GM20431 (cell line): ENCODE data around the gene ATIC.

Source experiments
- in situ Hi-C: fragments of 300-500 bp; cut with MseI, MboI; formaldehyde crosslinking; loops from one replicate; pipeline ENCODE4 v1.15.0; 2020; ENCODE audit warnings: low sequenced_read_pairs; ENCODE audit not compliant: unreplicated experiment

The ATIC gene

DNA sequence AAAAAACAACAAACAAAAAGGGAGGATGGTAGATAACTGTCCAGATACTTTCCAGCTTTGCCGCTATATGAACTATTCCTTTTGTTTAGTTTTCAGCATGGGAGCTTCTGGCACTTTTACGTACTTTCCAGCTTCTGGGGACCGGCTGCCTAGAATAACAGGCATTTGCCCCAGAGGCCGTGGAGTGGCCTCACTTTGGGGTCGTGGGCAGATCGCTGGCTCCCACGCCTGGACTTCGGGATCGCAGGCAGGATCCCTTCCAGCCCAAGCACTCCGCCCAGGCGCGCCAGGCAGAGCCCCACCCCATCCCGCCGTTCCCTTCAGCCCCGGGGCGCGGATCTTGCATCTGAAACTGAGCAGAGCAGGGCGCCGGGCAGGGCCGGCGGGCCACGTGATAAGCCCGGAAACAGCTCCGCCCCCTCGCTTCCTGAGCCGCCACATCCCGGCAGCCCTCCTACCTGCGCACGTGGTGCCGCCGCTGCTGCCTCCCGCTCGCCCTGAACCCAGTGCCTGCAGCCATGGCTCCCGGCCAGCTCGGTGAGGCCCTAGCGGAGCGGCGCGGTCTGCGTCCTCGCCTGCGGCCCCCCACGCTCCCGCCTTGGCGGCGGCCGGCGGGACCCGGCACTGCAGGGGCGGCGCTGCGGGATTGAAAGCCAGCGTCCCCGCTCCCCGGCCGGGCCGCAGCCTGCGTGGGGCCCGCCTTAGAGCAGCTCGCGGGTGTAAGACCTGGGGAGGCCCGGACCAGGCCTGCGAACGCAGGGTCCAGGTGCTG, at the start of gene ATIC:
ATIC (plus strand) TSS at position 435 of the 772 bp plus-strand sequence; CDS start at position 519, 84 bp downstream.
- in situ Hi-C loops = no loop called here

DNA sequence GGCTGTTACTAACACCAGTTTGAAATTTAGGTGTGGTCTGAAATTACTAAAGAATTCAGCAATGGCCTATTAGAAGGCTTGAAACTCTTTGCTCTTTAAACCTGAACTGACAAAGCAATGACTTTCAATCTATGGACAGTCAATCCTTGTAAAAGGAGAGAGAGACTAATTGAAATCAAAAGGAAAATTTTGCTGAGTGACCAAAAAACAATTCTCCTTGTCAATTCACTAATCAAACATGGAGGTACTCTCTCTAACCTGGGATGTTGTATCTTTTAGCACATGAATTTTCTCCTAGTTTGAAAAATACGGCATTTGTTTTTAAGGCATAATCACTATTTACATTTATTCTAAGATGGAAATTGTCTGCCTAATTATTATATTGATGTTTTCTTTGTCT, 49.6 kb upstream of the ATIC start:
- in situ Hi-C loops = loop anchor here (25.0 kb wide), 1 partner anchor 300 kb away; no protein-coding TSS in a partner anchor

DNA sequence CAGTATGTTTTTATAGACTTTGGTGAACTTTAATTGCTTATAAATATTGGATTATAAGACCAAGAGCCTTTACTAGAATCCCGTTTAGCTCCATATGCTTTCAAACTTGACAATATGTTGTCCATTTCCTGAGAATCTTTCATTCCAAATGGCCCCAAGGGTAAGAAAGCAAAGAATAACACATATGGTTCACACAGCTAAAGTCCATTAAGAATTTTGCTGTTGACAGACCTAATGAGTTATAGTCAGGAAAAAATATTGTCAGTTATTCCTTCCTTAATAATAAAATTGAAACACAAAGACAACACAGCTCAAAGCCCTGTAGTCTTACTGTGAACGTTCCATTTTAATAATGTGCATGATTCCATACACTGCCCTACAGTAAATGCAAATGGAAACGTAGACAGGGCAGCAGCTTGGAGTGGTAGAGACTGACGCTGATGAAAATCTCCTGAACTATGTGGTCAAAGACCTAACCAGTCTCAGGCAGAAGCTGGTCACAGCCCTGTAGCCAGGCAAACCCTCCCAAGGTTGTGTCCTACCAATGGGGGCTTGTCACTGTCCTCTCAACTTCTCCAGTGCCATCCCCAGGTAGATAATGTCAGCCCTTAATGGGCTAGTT, 49.0 kb upstream of the ATIC start:
- in situ Hi-C loops = loop anchor here (25.0 kb wide), 1 partner anchor 301 kb away; no protein-coding TSS in a partner anchor

GRCh38 chr2:215264374-215264773, 47.5 kb upstream of the ATIC start:
- in situ Hi-C loops = loop anchor here (25.0 kb wide), 1 partner anchor 302 kb away; no protein-coding TSS in a partner anchor

DNA sequence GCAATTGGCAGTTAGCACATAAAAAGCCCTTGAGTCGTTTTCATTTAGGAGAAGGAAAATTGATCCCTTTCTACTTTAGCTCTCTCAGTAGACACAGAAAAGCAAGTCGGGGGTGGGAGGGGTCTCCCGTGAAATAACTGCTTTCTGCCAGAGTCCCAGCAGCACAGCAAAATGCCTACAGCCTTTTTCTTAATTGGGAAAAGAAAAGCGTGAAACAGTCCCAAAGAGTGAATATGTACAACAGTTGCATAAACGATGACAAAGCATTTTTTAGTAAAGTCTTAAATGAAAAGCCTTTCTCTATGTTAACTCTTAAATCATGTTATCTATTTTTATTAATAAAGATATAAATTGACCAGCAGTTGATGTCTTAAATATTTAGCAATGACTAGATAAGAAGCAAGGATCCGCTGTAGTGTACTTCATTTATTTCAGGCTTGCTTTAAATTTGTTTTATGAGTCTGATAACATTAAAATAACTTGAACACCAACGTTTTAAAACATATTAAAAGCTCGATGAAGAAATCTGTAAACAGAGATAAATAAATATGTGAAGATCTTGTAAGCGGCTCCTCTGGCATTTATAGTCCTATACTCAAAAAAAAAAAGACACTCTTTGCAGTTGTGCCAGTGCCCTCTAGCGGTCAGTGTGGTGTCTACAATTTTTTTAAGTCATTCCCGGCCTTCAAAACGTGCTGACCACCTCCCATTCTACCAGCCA, 42.3 kb upstream of the ATIC start:
- in situ Hi-C loops = loop anchor here (25.0 kb wide), 1 partner anchor 307 kb away; no protein-coding TSS in a partner anchor

DNA sequence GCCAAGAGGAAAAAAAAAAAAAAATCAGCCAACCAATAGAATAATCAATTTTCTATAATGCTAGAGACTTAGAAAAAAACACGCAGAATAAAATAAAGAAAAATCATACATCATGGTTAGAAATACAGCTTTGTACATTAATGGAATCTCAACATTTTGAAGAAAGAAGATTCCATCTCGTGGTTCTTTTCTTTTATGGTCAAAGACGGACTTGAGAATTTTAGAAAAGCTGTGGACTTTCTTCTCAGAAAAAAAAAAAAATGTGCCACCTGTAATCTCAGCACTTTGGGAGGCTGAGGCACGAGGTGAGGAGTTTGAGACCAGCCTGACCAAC, 41.8 kb upstream of the ATIC start:
- in situ Hi-C loops = loop anchor here (25.0 kb wide), 1 partner anchor 308 kb away; no protein-coding TSS in a partner anchor

- in situ Hi-C loops = loop anchor here (25.0 kb wide), 1 partner anchor 309 kb away; no protein-coding TSS in a partner anchor
Measured at GRCh38 chr2:215271446-215271845, 40.4 kb upstream of the ATIC start.

GRCh38 chr2:215272918-215273317, 38.9 kb upstream of the ATIC start:
- in situ Hi-C loops = loop anchor here (25.0 kb wide), 1 partner anchor 311 kb away; no protein-coding TSS in a partner anchor

- in situ Hi-C loops = loop anchor here (25.0 kb wide), 1 partner anchor 313 kb away; no protein-coding TSS in a partner anchor
Measured at GRCh38 chr2:215274829-215275228, 37.0 kb upstream of the ATIC start.

DNA sequence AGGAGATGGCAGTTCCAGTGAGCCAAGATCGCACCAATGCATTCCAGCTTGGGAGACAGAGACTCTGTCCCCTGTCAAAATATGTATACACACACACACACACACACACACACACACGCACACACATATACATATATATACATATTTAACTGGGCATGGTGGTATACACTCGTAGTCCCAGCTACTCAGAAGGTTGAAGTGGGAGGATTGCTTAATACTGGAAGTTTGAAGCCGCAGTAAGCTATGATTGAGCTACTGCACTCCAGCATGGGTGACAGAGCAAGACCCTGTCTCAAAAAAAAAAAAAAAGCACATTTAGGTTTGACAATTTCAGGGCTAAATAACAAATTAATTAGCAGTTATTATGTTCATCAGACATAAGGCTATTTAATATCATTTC, 36.0 kb upstream of the ATIC start:
- in situ Hi-C loops = no loop called here

GRCh38 chr2:215277944-215278343, 33.9 kb upstream of the ATIC start:
- in situ Hi-C loops = no loop called here

GRCh38 chr2:215280326-215280725, 31.5 kb upstream of the ATIC start:
- in situ Hi-C loops = no loop called here

GRCh38 chr2:215283221-215283620, 28.6 kb upstream of the ATIC start:
- in situ Hi-C loops = no loop called here

- in situ Hi-C loops = no loop called here
Measured at GRCh38 chr2:215286309-215286708, 25.6 kb upstream of the ATIC start.

GRCh38 chr2:215288112-215288815, 23.6 kb upstream of the ATIC start:
- in situ Hi-C loops = no loop called here

DNA sequence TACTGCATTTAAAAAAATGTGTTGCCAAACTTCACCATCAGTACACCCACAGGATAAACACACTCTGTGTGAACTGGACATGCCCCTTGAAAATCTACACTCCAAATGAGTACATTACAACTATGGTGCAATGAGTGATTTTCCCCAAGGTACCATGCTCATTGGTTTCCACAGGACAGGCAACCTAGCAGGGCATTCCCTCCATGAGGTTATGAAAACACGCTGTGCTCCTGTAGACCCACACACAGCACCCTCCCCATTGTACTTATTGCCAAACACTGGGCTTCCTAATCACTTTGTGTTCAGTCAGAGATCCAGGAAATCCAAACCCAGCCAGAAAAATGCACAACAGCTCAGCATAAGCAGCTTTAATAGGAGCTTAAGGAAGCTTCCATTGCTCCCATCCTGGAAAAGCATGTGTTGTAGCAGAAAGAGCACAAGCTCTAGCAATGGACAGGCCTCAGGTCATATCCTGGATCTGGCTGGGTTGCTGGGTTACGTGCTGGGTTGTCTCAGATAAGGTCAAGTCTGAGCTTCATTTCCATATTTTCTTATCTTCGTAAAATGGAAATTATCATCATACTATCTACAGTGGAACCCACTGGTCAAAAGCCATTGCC, 20.8 kb upstream of the ATIC start:
- in situ Hi-C loops = no loop called here

GRCh38 chr2:215293879-215294278, 18.0 kb upstream of the ATIC start:
- in situ Hi-C loops = no loop called here

GRCh38 chr2:215299337-215299859, 12.5 kb upstream of the ATIC start:
- in situ Hi-C loops = no loop called here

GRCh38 chr2:215301994-215302393, 9.9 kb upstream of the ATIC start:
- in situ Hi-C loops = no loop called here
